Osteocyte (in vitro differentiated cells): ENCODE data around the gene DDC. TPM values are rescaled to one million over a fixed set of nuclear protein-coding genes. Genes with fewer than 3 reads are reported as not detected.

Source experiments
- DNase-seq: peaks from one replicate; pipeline ENCODE4 v3.0.0; 2021; ENCODE audit warnings: mixed read lengths; ENCODE audit not compliant: unreplicated experiment; ENCODE audit errors: extremely low spot score
- H3K27ac Mint-ChIP-seq: one replicate; pipeline ENCODE4 v1.8.0; 2021; ENCODE audit warnings: mild to moderate bottlenecking, mixed read lengths; ENCODE audit not compliant: unreplicated experiment
- H3K27me3 Mint-ChIP-seq: one replicate; pipeline ENCODE4 v1.8.0; 2021; ENCODE audit warnings: mixed read lengths; ENCODE audit not compliant: unreplicated experiment
- H3K36me3 Mint-ChIP-seq: one replicate; pipeline ENCODE4 v1.8.0; 2021; ENCODE audit warnings: mixed read lengths; ENCODE audit not compliant: unreplicated experiment
- H3K4me1 Mint-ChIP-seq: one replicate; pipeline ENCODE4 v1.8.0; 2021; ENCODE audit warnings: mixed read lengths; ENCODE audit not compliant: unreplicated experiment
- H3K4me3 Mint-ChIP-seq: one replicate; pipeline ENCODE4 v1.8.0; 2021; ENCODE audit warnings: mild to moderate bottlenecking, moderate library complexity, mixed read lengths; ENCODE audit not compliant: unreplicated experiment
- H3K9me3 Mint-ChIP-seq: one replicate; pipeline ENCODE4 v1.8.0; 2021; ENCODE audit warnings: mixed read lengths; ENCODE audit not compliant: unreplicated experiment
- CTCF ChIP-seq: fragments of 200-600 bp; sonication (generic); IDR thresholded peaks from 2 replicates; pipeline ENCODE4 v1.5.0; 2021; ENCODE audit warnings: antibody characterized with exemption, mild to moderate bottlenecking, moderate library complexity
- total RNA-seq: library from RNA; stranded (reverse); gene quantifications from 2 replicates; pipeline ENCODE4 v1.2.1, GENCODE V29; 2021

The DDC gene
- total RNA-seq, 1 donor from 2014 or later, result not detected

- H3K4me1 Mint-ChIP-seq, result no peaks in the 10 kb centered on the region
- H3K36me3 Mint-ChIP-seq, result peaks cover 45% of the 10 kb centered on the region
- H3K27ac Mint-ChIP-seq, result no peak overlapping the region
- no peaks in the 10 kb centered on the region for H3K27me3 Mint-ChIP-seq
- DNase-seq, result peak; percentile 78
- no peak for TF ChIP-seq CTCF
- H3K4me3 Mint-ChIP-seq, result no peak overlapping the region
- H3K9me3 Mint-ChIP-seq, result no peaks in the 10 kb centered on the region
These were observed 27.7 kb upstream of the DDC start for GRCh38 chr7:50592940-50593339.

GRCh38 chr7:50591480-50592438 lies 26.6 kb upstream of the DDC start:
- Mint-ChIP-seq H3K9me3 (no peaks in the 10 kb centered on the region), H3K4me1 (no peaks in the 10 kb centered on the region), H3K4me3 (no peak overlapping the region), H3K27me3 (no peaks in the 10 kb centered on the region), H3K36me3 (peaks cover 44% of the 10 kb centered on the region), H3K27ac (no peak overlapping the region)
- TF ChIP-seq CTCF, result no peak
- DNase-seq, result no peak

- no peak overlapping the region for H3K4me3 Mint-ChIP-seq
- H3K36me3 Mint-ChIP-seq, result peaks cover 37% of the 10 kb centered on the region
- no peak for DNase-seq
- H3K4me1 Mint-ChIP-seq, result no peaks in the 10 kb centered on the region
- no peak for TF ChIP-seq CTCF
- H3K9me3 Mint-ChIP-seq, result no peaks in the 10 kb centered on the region
- H3K27me3 Mint-ChIP-seq, result no peaks in the 10 kb centered on the region
- no peak overlapping the region for H3K27ac Mint-ChIP-seq
These were observed 25.9 kb upstream of the DDC start for GRCh38 chr7:50591098-50591479.

- Mint-ChIP-seq H3K9me3 (no peaks in the 10 kb centered on the region), H3K4me3 (no peak overlapping the region), H3K36me3 (peaks cover 32% of the 10 kb centered on the region), H3K4me1 (no peaks in the 10 kb centered on the region), H3K27me3 (no peaks in the 10 kb centered on the region), H3K27ac (no peak overlapping the region)
- no peak for TF ChIP-seq CTCF
- no peak for DNase-seq
These were observed 25.3 kb upstream of the DDC start for GRCh38 chr7:50590535-50590934.

DNA sequence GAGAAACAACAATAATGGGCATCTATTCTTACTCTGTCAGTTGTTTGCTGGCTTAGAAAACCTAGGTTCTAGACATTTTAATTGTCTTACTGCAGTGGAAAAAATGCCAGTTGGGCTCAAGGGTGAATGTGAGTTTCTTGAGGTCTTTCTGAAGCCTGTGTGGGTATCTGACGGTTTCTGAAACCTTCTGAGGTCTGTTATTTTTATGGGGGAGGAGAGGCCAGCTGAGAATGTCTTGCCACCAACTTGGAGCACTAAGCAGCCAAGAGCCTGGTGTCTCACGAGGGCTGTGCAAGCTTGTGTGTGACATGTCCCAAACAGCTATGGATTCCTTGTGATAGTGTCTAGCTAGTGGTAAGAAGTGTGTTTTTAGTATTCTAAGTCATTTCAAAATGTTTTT lies 24.2 kb upstream of the DDC start:
- no peak for TF ChIP-seq CTCF
- Mint-ChIP-seq H3K4me1 (no peaks in the 10 kb centered on the region), H3K27me3 (no peaks in the 10 kb centered on the region), H3K27ac (peak overlapping the region; percentile 5), H3K4me3 (no peak overlapping the region), H3K9me3 (no peaks in the 10 kb centered on the region), H3K36me3 (peaks cover 26% of the 10 kb centered on the region)
- peak; percentile 13 for DNase-seq
